OCI-LY1 (cell line): ENCODE data around the gene ADAMTS8.

Experiments
- CTCF ChIP-seq: fragments of 200-600 bp; sonication (generic), shearing (Covaris generic); IDR thresholded peaks from 2 replicates; pipeline ENCODE4 v1.5.1; 2017; ENCODE audit warnings: mild to moderate bottlenecking, antibody characterized with exemption, low read length, moderate library complexity, mixed read lengths
- EZH2 ChIP-seq: fragments of 200-600 bp; sonication (generic), shearing (Covaris generic); IDR thresholded peaks from 2 replicates; pipeline ENCODE4 v1.8.0; 2017; ENCODE audit warnings: borderline replicate concordance, mixed run types, mild to moderate bottlenecking, antibody characterized with exemption, low read length, moderate library complexity, mixed read lengths

GRCh38 chr11:130454491-130455252, 26.3 kb upstream of the ADAMTS8 start:
- no peak for TF ChIP-seq CTCF
- no peak for TF ChIP-seq EZH2
